NOMO-1 treated with DMSO at 0.1 percent for 48 hours (cell line): ENCODE results near the gene CXCL3.
A peak's percentile ranks its signal among the peaks of the same experiment; 100 is the strongest.
"Not testable (repeated sequence)": the region's sequence is repeated elsewhere in the genome, so short reads cannot be mapped to it uniquely, and the experiment has no call there.

Experiments
- DNase-seq: peaks from one replicate; lab custom pipeline; 2025; ENCODE audit not compliant: unreplicated experiment; lab: John Stamatoyannopoulos, UW

The CXCL3 gene

DNA sequence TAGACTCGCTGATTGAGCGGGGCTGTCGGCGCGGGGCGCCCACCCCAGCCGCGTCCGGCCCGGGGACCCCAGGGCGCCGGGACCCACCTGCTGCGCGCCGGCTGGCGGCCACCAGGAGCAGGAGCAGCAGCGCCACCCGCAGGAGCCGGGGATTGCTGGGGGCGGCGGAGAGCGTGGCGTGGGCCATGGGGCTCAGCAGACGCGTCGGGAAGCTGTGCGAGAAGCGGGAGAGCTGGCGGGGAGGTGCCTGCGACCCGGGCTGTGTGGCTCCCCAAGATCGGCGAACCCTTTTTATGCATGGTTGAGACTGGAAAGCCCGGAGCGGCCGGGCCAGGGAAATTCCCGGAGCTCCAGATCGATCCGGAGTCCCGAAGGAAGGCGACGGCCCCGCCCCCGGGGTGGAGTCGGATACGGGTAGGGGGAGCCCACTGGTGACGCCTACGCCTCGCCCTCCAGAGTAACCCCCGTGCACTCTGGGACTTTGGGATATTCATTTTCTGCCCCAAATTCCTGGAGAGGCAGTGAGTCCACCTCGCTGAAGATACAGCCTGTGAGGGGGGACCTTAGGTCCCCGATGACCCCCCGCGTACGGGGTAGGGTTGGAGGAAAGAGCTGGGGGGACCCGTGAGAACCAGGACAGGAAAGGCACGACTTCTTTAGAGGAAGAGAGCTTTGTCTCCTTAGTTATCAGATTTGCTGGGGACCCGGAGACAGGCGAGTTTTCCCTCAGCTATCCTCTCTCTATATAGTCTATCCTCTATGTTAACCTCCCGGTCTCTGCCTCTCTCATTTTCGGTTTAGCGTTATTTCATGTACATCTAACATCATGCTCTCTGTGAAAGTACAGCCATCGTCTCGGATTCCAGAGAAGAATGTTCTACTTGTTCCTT is at the start of gene CXCL3:
CXCL3 (minus strand) TSS at position 265 of the 890 bp plus-strand sequence; CDS start at position 187, 78 bp downstream.
- peak; percentile 6 for DNase-seq

GRCh38 chr4:74087481-74087880 is 49.0 kb upstream of the CXCL3 start:
- no peak for DNase-seq

- peak; percentile 70 for DNase-seq
Observed at GRCh38 chr4:74085669-74086068, 47.2 kb upstream of the CXCL3 start.

DNA sequence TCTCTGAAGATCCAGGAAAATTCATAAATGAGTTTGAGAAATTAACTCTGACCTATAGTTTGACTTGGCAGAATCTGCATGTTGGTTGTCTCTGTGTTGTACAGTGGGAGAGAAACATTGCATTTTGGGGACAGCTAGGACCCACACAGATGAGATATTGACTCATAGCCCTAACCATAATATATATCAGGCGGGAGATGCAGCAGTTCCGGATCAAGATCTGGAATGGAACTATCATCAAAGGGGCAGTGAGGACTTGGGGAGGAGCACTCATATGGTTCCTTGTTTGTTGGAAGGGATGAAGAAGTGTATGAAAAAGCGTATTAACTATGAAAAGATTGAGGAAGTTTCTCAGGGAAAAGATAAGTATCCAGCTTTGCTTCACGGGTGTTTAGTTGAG is 46.5 kb upstream of the CXCL3 start:
- no peak for DNase-seq

- peak; percentile 75 for DNase-seq
Observed at GRCh38 chr4:74083546-74083945, 45.1 kb upstream of the CXCL3 start.

- DNase-seq, result no peak
Observed at GRCh38 chr4:74081035-74081434, 42.5 kb upstream of the CXCL3 start.

DNA sequence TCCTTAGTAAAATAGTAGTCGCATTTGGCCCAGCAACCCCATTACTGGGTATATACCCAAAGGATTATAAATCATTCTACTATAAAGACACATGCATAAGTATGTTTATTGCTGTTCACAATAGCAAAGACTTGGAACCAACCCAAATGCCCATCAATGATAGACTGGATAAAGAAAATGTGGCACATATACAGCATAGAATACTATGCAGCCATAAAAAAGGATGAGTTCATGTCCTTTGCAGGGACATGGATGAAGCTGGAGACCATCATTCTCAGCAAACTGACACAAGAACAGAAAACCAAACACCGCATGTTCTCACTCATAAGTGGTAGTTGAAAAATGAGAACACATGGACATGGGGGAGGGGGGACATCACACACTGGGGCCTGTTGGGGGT is 41.9 kb upstream of the CXCL3 start:
- not testable (repeated sequence) for DNase-seq

DNA sequence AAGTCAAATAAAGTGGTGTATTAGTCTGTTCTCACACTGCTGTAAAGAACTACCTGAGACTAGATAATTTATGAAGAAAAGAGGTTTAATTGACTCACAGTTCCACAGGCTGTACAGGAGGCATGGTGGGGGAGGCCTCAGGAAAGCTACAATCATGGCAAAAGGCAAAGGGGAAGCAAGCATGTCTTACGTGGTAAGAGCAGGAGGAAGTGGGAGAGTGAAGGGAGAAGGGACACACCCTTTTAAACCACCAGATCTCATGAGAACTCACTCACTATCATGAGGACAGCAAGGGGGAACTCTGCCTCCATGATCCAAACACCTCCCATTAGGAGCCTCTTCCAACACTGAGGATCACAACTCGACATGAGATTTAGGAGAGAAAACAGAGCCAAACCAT is 40.5 kb upstream of the CXCL3 start:
- DNase-seq, result peak; percentile 78

DNA sequence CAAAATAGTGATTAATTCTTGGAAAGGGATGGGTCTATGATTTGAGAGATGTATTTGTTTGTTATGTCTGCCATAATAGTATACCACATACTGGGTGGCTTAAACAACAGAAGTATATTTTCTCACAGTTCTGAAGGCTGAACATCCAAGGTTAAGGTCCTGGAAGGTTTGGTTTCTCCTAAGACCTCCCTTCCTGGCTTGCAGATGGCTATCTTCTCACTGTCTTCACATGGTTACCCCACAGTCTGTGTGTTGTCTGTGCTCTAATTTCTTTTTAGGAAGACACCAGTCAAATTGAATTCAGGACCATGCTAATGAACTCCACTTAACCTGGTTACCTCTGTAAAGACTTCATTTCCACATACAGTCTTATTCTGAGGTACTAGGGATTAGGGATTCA is 34.9 kb upstream of the CXCL3 start:
- no peak for DNase-seq

DNA sequence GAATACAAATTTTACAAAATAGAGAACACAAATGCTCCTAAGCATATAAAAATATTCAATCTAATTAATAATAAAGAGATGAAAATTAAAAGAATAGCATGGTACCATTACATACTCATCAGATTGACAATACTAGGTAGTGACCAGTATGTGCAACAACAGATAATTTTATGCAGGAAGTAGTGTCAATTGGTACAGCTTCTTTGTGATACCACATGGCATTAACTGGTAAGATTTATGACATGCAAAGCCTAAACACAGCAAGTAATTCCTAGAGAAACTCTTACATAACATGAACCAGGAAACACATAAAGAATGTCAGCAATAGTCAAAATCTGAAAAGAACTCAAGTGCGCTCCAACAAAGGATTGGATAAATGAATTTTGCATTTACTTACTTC is 34.2 kb upstream of the CXCL3 start:
- peak; percentile 55 for DNase-seq

DNA sequence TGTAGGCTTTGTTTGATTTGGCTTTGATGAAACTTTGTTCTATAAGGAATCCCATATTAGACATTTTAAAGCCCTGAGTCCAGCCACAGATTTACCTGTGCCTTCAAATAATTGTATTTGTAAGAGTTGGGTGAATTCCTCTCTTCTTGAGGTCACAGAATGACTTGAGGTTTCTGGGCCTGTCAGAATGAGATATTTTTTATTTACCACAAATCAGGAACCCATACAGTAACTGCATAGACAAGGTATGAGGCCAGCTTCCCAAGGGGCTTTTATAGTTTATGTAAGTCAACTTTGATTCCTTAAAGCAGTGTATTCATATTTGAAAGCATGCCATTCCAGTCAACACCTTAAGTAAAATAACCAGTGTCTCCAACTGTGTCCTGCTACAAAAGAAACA is 29.1 kb upstream of the CXCL3 start:
- DNase-seq, result no peak

DNA sequence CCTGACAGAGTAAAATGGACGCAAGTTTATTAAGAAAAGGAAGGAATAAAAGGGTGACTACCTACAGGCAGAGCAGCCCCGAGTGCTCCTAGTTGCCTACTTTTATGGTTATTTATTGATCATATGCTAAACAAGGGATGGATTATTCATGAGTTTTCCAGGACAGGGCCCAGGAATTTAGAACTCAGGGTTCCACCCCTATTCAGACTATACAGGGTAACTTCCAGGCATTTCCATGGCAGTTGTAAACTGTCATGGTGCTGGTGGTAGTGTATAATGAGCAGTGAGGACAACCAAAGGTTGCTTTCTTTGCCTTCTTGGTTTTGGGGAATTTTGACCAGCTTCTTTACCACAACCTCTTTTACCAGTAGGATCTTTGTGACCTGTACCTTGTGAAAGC is 27.7 kb upstream of the CXCL3 start:
- no peak for DNase-seq

- no peak for DNase-seq
Observed at GRCh38 chr4:74065115-74065642, 26.7 kb upstream of the CXCL3 start.

DNA sequence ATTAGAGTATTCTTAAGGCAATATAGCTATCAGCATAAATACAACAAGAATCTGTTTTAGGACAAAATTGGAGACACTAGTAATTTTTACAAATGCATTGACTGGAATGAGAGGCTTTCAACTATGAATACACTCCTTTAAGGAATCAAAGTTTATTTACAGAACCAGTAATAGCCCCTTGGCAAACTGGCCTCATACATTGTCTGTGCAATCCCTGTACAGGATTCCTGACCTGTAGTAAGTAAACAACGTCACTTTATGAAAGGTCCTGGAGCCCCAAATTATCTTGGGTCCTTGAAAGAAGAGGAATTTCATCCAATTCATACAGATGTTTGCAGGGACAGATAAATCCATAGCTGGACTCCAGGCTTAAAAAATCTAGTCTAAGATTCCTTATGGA is 25.4 kb upstream of the CXCL3 start:
- DNase-seq, result no peak

- no peak for DNase-seq
Observed at GRCh38 chr4:74062953-74063352, 24.5 kb upstream of the CXCL3 start.

GRCh38 chr4:74061430-74061829 is 22.9 kb upstream of the CXCL3 start:
- no peak for DNase-seq

DNA sequence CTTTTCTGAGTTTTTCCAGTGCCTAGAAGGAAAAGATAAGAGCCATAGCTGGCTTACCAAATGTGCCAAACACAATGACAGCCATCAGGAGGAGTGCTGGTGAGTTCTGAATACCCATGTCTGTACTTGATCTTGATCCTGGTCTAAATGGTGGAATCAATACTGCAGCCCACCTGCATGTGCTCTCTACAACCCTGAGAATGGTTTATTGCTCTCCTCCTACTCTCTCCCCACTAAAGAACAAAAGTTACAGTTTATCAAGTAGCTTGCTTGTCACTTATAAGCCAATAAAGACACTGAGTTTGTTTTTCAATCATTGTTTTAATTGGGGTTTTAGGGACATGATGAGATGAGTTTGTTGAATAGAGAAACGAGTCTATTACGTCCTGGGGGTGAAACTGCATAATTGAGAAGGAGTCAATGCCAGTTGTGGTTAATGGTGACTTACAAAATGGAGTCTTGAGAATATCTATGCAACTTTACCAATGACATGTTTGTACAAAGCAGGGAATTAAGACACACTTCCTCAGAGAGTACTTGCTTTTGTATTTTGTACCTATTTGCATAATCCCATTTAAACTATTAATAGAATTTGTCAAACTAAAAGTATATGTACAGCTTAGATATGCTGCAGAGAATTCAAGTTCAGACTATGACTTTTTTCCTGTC is 20.8 kb upstream of the CXCL3 start:
- DNase-seq, result no peak

GRCh38 chr4:74058048-74058651 is 19.7 kb upstream of the CXCL3 start:
- DNase-seq, result no peak

DNA sequence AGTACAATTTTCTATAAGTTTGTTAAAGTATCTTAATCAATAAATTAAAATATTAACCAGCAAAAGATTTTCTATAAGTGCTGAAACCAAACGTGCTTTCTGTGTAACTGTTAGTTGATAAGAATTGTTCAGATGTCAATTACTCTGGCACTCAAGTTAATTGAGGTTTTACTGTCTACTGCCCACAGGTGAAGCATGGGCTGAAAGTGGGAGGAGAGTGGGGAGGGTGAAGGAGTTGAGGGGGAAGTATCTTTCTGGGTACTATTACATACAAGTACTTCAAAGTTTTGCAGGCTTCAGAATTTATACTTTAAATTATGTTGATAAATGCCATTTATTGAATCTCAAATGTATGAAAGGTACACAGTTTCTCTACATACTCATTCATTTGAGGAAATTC is 19.1 kb upstream of the CXCL3 start:
- DNase-seq, result no peak

DNA sequence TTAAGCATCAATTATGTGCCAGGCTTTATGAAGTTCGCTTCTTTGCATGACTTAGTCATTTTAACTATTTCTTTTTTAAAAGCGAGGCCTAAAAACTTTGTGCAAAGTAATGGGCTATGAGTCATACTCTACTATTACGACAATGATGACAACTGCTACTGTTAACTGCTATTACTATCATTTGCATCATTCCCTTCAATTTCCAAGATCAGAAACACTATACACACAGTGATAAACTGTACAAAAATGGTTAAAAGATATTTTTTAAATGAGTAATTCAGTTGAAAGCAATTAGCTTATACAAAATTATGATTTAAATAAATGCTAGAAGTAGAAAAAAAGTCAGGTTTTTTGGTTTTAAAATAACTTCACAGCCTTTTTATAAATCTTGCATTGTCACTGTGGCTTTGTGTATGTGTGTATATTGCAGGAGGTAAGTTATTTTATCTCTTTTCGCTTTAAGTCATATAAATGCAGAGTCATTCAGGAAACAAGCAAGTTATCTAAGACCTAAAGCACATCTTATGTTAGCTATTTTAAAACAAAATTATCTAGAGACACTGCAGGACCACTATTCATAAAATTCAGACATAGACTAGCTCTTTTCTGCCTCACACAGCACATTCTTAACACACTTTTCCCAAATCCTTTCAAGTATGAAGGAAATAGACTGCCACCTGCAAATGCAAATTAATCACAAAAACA is 18.5 kb upstream of the CXCL3 start:
- DNase-seq, result peak; percentile 83
